ENCODE data around the gene ATP7A. TPM values are rescaled to one million over a fixed set of nuclear protein-coding genes. Genes with fewer than 3 reads are reported as not detected.
"Not testable (repeated sequence)": the region's sequence is repeated elsewhere in the genome, so short reads cannot be mapped to it uniquely, and the experiment has no call there.

ATP7A gene
- total RNA-seq, 1 experiment from 2014 or later = 26.5 TPM

DNA sequence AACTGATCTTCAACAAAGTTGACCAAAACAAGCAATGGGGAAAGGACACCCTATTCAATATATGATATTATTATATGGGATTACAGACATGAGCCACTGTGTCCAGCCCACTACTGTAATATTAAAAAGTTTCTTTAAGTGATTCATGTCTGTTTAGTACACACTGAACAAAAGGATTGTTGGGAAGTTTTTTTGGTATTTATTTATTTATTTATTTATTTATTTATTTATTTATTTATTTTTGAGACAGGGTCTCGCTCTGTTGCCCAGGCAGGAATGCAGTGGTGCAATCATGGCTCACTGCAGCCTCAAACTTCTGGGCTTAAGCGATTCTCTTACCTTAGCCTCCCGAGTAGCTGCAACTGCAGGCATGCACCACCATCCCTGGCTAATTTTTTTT lies 117.3 kb downstream of the ATP7A start:
- Histone ChIP-seq H3K27ac (no peak overlapping the region), H3K4me1 (replicated peaks) (no peaks in the 10 kb centered on the region; the same call in 1 of the 2 replicates), H3K9me3 (replicated peaks) (no peaks in the 10 kb centered on the region), H3K36me3 (no peaks in the 10 kb centered on the region), H3K4me3 (no peak overlapping the region), H3K27me3 (replicated peaks) (no peaks in the 10 kb centered on the region)
- DNase-seq (ENCODE audit: low read depth in 1 of 2, low spot score in 2 of 2) = no peak

DNA sequence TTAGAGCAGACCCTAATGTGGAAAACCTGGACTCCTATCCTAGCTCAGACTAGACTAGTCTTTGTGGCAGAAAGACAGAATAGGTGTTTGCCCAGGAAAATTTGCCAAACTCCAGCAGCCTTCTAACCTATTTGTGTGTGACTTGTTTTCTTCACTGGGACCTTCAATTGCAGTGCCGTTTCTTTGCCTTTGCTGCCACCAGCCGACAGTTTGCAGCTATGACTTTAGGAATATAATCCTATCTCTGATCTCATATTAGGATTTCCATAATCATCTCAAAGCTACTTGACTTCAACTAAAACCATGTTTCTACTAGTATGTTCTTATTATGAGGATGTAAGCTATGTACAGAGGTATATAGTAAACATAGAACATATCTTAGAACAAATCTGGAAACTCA lies 119.2 kb downstream of the ATP7A start:
- Histone ChIP-seq H3K27ac (no peak overlapping the region), H3K27me3 (replicated peaks) (no peaks in the 10 kb centered on the region), H3K36me3 (no peaks in the 10 kb centered on the region), H3K4me1 (replicated peaks) (no peaks in the 10 kb centered on the region), H3K9me3 (replicated peaks) (no peaks in the 10 kb centered on the region), H3K4me3 (no peak overlapping the region)
- DNase-seq (ENCODE audit: low read depth in 1 of 2, low spot score in 2 of 2) = peak in 1 of 2 experiments; percentile 10

DNA sequence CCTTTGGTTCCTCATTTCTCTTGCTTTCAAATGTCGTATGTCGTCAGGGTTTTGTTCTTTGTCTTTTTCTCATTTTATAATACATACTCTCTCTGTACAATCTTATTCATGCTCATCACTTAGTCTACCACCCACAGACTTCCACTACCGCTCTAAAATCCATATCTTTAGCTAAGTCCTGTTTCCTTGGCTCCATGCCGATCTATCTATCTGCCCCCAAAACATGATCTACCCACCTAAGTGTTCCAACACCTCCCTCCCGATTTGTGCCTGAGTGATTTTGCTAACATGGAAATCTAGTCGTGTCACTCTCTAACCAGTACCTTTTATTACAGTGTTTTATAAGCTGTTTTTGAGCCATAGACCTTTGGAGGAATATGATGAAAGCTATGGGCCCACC lies 124.6 kb downstream of the ATP7A start:
- DNase-seq (ENCODE audit: low read depth in 1 of 2, low spot score in 2 of 2) = no peak
- Histone ChIP-seq H3K4me1 (replicated peaks) (no peaks in the 10 kb centered on the region), H3K27ac (no peak overlapping the region), H3K4me3 (no peak overlapping the region), H3K36me3 (no peaks in the 10 kb centered on the region), H3K27me3 (replicated peaks) (no peaks in the 10 kb centered on the region), H3K9me3 (replicated peaks) (no peaks in the 10 kb centered on the region)

DNA sequence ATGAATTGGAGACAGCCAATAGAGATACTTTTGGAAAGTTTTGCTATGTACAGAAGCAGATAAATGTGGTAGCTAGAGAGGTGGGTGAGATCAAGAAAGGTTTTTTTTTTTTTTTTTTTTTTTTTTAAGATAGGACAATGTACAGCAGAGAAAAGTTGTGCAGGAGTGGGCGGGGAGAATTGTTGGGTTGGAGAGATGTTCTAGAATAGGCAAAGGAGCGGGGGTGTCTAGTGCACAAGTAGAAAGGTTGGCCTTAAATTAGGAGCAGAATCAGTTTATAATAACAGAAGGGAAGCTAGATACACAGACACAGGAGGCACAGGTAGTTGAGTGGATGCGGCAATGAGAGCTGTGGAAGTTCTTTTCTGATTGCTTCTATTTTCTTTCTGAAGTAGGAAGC lies 127.4 kb downstream of the ATP7A start:
- Histone ChIP-seq H3K4me1 (replicated peaks) (no peaks in the 10 kb centered on the region), H3K27me3 (replicated peaks) (no peaks in the 10 kb centered on the region), H3K27ac (no peak overlapping the region), H3K9me3 (replicated peaks) (no peaks in the 10 kb centered on the region), H3K36me3 (no peaks in the 10 kb centered on the region), H3K4me3 (no peak overlapping the region)
- no peak for DNase-seq (ENCODE audit: low read depth in 1 of 2, low spot score in 2 of 2)

DNA sequence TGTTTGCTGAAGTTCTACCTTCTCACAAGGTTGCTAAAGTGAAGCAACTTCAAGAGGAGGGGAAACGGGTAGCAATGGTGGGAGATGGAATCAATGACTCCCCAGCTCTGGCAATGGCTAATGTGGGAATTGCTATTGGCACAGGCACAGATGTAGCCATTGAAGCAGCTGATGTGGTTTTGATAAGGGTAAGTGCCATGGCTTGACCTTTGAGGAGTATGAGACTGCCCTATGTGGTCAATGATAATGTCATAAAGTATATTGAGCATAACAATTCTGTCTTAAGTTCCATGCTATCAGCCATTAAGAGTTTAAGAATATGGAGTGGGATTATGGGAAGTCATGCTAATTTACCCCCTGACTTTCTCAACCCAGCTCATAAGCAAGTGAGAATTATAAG lies 132.1 kb downstream of the ATP7A start:
- no peaks in the 10 kb centered on the region for H3K9me3 ChIP-seq (replicated peaks)
- no peak for DNase-seq (ENCODE audit: low read depth in 1 of 2, low spot score in 2 of 2)
- no peaks in the 10 kb centered on the region for H3K36me3 ChIP-seq
- no peaks in the 10 kb centered on the region for H3K4me1 ChIP-seq (replicated peaks)
- no peak overlapping the region for H3K4me3 ChIP-seq
- H3K27me3 ChIP-seq (replicated peaks) = no peaks in the 10 kb centered on the region
- H3K27ac ChIP-seq = no peak overlapping the region

DNA sequence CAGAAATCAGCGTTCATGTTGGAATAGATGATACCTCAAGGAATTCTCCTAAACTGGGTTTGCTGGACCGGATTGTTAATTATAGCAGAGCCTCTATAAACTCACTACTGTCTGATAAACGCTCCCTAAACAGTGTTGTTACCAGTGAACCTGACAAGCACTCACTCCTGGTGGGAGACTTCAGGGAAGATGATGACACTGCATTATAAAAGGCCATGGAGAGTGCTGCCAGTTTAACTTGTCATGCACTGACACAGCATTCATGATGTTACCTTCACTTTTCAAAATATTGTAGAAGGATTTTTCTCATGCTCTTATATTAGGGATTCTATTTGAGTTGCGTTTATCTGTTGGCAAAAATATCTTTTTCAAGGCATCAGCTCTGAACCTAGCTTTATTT lies 135.9 kb downstream of the ATP7A start:
- Histone ChIP-seq H3K27ac (no peak overlapping the region), H3K27me3 (replicated peaks) (no peaks in the 10 kb centered on the region), H3K4me1 (replicated peaks) (no peaks in the 10 kb centered on the region)

DNA sequence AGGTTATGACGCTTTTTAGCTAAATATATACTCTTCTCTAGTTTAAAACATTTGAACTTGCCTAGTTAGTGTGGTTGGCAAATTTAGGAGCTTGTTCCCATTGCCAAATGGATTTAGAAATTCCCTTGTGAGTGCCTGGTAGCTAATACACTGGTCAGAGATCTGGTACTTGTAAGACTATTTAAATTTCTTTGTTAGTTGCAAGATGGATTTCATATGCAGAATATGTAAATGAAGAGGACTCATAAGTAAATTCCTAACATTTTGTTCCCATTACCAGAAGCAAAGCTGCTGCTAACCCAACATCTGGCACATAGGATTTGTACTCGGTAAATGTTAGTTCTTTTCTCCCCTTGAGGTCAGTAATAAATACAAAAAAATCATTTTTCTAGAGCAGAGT lies 137.6 kb downstream of the ATP7A start:
- no peak overlapping the region for H3K4me3 ChIP-seq
- H3K36me3 ChIP-seq = no peaks in the 10 kb centered on the region
- no peak for DNase-seq (ENCODE audit: low read depth in 1 of 2, low spot score in 2 of 2)
- no peaks in the 10 kb centered on the region for H3K4me1 ChIP-seq (replicated peaks)
- no peak overlapping the region for H3K27ac ChIP-seq
- H3K27me3 ChIP-seq (replicated peaks) = no peaks in the 10 kb centered on the region
- H3K9me3 ChIP-seq (replicated peaks) = no peaks in the 10 kb centered on the region

More for the DNA sequence above, 135.9 kb downstream of the ATP7A start:
- Histone ChIP-seq H3K4me3 (no peak overlapping the region), H3K9me3 (replicated peaks) (no peaks in the 10 kb centered on the region), H3K36me3 (no peaks in the 10 kb centered on the region)
- no peak for DNase-seq (ENCODE audit: low read depth in 1 of 2, low spot score in 2 of 2)

DNA sequence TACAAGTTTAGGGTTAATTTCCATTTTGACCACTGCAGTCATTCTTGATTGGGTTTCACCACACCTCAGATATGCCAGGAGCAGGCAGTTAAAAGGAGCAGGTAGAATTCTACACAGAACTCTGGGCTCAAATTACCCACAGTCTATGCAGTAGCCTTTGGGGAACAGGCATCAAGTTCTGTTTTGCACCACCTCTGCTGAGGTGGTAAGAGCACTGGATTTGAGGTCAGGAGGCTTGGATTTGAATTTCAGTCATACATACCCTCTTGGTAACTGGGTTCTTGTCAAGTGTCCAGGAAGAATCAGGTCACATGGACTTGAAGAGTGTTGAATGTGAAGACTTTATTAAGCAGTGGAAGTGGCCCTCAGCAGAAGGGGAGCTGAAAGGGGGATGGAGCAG lies 153.2 kb downstream of the ATP7A start:
- H3K4me1 ChIP-seq (replicated peaks) = peaks cover 21% of the 10 kb centered on the region
- H3K9me3 ChIP-seq (replicated peaks) = peaks cover under 1% of the 10 kb centered on the region; the same call in 1 of the 2 replicates
- H3K27me3 ChIP-seq (replicated peaks) = no peaks in the 10 kb centered on the region
- no peak overlapping the region for H3K4me3 ChIP-seq
- H3K36me3 ChIP-seq = no peaks in the 10 kb centered on the region
- DNase-seq (ENCODE audit: low read depth in 1 of 2, low spot score in 2 of 2) = no peak
- H3K27ac ChIP-seq = no peak overlapping the region

DNA sequence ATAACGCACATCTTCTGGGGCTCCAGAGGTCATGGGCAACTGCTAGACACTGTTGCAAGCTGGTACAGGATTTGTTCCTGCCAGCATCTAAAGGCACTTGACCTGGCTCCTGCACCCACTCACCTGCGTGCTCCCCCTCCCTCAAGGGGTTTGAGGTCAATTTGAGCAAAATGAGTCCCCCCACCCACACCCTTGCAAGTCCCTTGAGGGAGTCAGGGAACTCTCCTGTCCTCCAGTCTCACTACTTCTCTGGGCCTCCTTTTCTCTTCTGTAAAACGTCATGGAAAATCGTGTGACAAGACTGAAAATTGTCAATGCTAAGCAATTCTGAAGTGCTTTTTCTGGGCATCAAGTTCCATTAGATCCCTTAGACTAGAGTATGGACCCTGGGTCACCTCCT lies 153.7 kb downstream of the ATP7A start:
- Histone ChIP-seq H3K4me3 (no peak overlapping the region), H3K9me3 (replicated peaks) (peaks cover 2% of the 10 kb centered on the region; the same call in 1 of the 2 replicates), H3K27ac (no peak overlapping the region), H3K27me3 (replicated peaks) (no peaks in the 10 kb centered on the region), H3K4me1 (replicated peaks) (peaks cover 21% of the 10 kb centered on the region), H3K36me3 (no peaks in the 10 kb centered on the region)
- DNase-seq (ENCODE audit: low read depth in 1 of 2, low spot score in 2 of 2) = no peak

DNA sequence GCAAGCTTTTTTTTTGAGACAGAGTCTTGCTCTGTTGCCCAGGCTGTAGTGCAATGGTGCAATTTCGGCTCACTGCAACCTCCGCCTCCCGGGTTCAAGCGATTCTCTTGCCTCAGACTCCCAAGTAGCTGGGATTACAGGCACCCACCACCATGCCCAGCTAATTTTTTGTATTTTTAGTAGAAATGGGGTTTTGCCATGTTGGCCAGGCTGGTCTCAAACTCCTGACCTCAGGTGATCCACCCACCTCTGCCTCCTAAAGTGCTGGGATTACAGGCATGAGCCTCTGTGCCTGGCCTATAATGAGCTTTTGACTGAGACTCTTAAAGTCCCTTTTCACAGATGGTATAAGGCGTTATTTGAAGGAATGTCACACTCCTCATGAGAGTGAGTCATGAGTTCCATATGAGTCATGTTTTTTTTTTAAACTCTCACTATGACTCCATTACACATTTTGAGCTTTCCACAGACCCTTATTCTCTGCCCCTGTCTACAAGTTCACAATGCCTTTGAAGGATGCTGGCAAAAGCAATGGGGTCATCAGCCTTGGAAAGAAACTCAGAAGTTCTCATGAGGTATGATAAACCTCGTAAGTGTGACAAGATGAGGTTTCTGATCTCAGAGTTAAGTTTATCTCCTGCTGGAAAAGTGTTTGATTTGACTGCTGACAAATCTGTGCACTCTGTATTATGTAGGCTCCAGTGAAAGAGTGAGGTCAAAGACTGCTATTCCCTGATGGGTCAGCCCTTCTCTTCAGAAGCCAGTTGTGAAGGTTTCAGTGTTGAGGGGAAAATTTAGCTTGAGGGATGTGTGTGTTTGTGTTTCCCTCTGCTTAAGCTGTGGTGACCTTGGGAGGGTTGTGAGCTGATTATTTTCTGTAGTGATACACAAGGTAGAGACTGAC lies 154.5 kb downstream of the ATP7A start:
- DNase-seq (ENCODE audit: low read depth in 1 of 2, low spot score in 2 of 2) = peak in 1 of 2 experiments; percentile 65
- peak overlapping the region; percentile 68 for H3K27ac ChIP-seq
- H3K4me1 ChIP-seq (replicated peaks) = peaks cover 21% of the 10 kb centered on the region
- H3K4me3 ChIP-seq; H3K27me3 ChIP-seq (replicated peaks); H3K36me3 ChIP-seq; H3K9me3 ChIP-seq (replicated peaks): not testable (repeated sequence)

DNA sequence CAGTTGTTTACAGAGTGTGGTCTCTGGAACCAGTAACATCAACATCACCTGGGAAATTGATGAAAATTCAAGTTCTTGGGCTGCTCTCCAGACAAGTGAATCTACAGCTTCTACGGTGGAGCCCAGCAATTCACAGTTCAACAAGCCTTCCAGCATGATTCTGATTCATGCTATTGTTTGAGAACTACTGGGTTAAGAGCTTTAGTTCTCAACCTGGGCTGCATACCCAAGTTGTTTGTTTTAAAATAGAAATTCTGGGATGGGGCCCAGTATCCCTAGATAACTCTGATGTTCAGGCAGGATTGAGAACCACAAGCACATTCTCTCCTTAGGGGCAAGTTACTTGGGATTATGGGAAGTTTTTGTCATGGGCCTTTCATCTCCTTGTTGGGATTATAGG lies 155.6 kb downstream of the ATP7A start:
- Histone ChIP-seq H3K27ac (peak overlapping the region; percentile 68), H3K27me3 (replicated peaks) (no peaks in the 10 kb centered on the region), H3K4me3 (no peak overlapping the region), H3K4me1 (replicated peaks) (peaks cover 21% of the 10 kb centered on the region), H3K36me3 (no peaks in the 10 kb centered on the region), H3K9me3 (replicated peaks) (peaks cover 2% of the 10 kb centered on the region; the same call in 1 of the 2 replicates)
- peak in 1 of 2 experiments; percentile 43 for DNase-seq (ENCODE audit: low read depth in 1 of 2, low spot score in 2 of 2)

DNA sequence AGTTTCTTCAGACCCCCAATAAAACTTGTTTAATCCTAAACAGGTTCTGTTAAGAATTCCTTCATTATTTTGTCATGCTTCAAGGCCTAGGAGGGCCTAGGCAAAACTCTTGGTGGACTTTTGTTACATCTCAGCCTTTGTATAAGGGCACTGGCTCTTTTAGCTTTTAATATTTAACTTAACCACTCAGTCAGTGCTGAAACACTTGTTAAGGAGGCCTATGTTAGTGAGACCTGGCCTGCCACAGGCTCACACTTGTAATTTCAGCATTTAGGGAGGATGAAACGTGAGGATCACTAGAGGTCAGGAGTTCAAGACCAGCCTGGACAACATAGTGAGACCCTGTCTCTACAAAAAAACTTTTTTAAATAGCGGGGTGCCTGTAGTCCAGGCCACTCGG lies 160.8 kb downstream of the ATP7A start:
- no peak overlapping the region for H3K4me3 ChIP-seq
- H3K9me3 ChIP-seq (replicated peaks) = peaks cover 2% of the 10 kb centered on the region; the same call in 1 of the 2 replicates
- no peaks in the 10 kb centered on the region for H3K27me3 ChIP-seq (replicated peaks)
- no peak for DNase-seq (ENCODE audit: low read depth in 1 of 2, low spot score in 2 of 2)
- no peak overlapping the region for H3K27ac ChIP-seq
- H3K4me1 ChIP-seq (replicated peaks) = 0 out of 2 replicates have a peak, but pooled peaks cover 3% of the 10 kb centered on the region
- H3K36me3 ChIP-seq = no peaks in the 10 kb centered on the region

DNA sequence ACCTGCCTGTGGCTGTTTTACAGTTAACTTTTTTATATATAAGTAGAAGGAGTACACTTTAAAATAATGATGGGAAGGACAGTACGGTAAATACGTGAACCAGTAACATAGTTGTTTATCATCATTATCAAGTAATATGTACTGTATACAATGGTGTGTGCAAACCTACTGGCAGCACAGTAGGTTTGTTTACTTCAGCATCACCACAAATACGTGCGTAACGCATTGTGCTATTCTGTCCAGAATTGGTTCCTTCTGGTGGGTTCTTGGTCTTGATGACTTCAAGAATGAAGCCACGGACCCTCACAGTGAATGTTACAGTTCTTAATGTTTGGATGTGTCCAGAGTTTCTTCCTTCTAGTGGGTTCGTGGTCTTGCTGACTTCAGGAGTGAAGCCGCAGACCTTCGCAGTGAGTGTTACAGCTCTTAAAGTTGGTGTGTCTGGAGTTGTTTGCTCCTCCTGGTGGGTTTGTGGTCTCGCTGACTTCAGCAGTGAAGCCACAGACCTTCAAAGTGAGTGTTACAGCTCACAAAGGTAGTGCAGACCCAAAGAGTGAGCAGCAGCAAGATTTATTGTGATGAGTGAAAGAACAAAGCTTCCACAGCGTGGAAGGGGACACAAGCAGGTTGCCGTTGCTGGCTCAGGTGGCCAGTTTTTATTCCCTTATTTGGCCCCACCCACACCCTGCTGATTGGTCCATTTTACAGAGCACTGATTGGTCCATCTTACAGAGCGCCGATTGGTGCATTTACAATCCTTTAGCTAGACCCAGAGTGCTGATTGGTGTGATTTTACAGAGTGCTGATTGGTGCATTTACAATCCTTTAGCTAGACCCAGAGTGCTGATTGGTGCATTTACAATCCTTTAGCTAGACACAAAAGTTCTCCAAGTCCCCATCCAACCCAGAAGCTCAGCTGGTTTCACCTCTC lies 162.9 kb downstream of the ATP7A start:
- H3K27ac ChIP-seq; DNase-seq (ENCODE audit: low read depth in 1 of 2, low spot score in 2 of 2); H3K4me3 ChIP-seq; H3K27me3 ChIP-seq (replicated peaks); H3K36me3 ChIP-seq; H3K9me3 ChIP-seq (replicated peaks); H3K4me1 ChIP-seq (replicated peaks): not testable (repeated sequence)

DNA sequence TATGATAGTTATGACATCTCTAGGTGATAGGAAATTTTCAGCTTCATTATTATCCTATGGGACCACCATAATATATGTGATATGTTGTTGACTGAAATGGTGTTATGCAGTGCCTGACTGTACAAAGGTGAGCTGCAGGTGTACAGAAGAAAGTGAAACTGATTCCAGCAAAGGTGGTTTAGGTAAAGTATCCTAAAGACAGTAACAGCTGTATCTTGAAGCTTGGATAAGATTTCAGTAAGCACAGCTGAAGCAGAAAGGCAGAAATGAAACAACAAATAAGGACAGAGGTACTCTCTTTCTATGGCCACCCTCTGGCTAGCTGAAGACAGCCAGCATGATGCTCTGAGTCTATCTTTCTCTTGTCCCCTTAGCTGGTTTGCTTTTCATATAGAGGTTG lies 163.6 kb downstream of the ATP7A start:
- Histone ChIP-seq H3K27ac (no peak overlapping the region), H3K27me3 (replicated peaks) (no peaks in the 10 kb centered on the region), H3K4me3 (no peak overlapping the region), H3K36me3 (no peaks in the 10 kb centered on the region), H3K9me3 (replicated peaks) (no peaks in the 10 kb centered on the region), H3K4me1 (replicated peaks) (no peaks in the 10 kb centered on the region)
- DNase-seq (ENCODE audit: low read depth in 1 of 2, low spot score in 2 of 2) = no peak

All from SJSA1 (cell line).